Ishikawa (cell line): ENCODE results near the gene INCENP.

Experiments used
- CEBPB ChIP-seq: IDR thresholded peaks from 2 replicates; pipeline ENCODE4 v1.6.1; 2012
- CREB1 ChIP-seq: IDR thresholded peaks from 2 replicates; pipeline ENCODE4 v1.6.1; 2012; ENCODE audit warnings: low read depth
- EGR1 ChIP-seq: IDR thresholded peaks from 2 replicates; pipeline ENCODE4 v1.6.1; 2012
- EP300 ChIP-seq: IDR thresholded peaks from 2 replicates; pipeline ENCODE4 v1.6.1; 2012; ENCODE audit warnings: borderline replicate concordance
- FOXM1 ChIP-seq: IDR thresholded peaks from 2 replicates; pipeline ENCODE4 v1.6.1; 2012; ENCODE audit warnings: low read depth, borderline replicate concordance
- MAX ChIP-seq: IDR thresholded peaks from 2 replicates; pipeline ENCODE4 v1.6.1; 2012
- NFIC ChIP-seq: IDR thresholded peaks from 2 replicates; pipeline ENCODE4 v1.6.1; 2012
- RAD21 ChIP-seq: IDR thresholded peaks from 2 replicates; pipeline ENCODE4 v1.6.1; 2012; ENCODE audit warnings: low read depth
- REST ChIP-seq: IDR thresholded peaks from 2 replicates; pipeline ENCODE4 v1.6.1; 2012; ENCODE audit warnings: low read depth, mild to moderate bottlenecking
- TAF1 ChIP-seq: IDR thresholded peaks from 2 replicates; pipeline ENCODE4 v1.6.1; 2012; ENCODE audit warnings: low read depth, mild to moderate bottlenecking
- TCF12 ChIP-seq: IDR thresholded peaks from 2 replicates; pipeline ENCODE4 v1.6.1; 2012; ENCODE audit warnings: low read depth
- TEAD4 ChIP-seq: IDR thresholded peaks from 2 replicates; pipeline ENCODE4 v1.6.1; 2012
- USF1 ChIP-seq: IDR thresholded peaks from 2 replicates; pipeline ENCODE4 v1.6.1; 2012
- YY1 ChIP-seq: IDR thresholded peaks from 2 replicates; pipeline ENCODE4 v1.6.1; 2012; ENCODE audit warnings: low read depth
- ZBTB7A ChIP-seq: IDR thresholded peaks from 2 replicates; pipeline ENCODE4 v1.6.1; 2012; ENCODE audit warnings: low read depth

INCENP gene

GRCh38 chr11:62147545-62147944 is 23.7 kb downstream of the INCENP start:
- TF ChIP-seq FOXM1 (no peak), MAX (no peak), CEBPB (no peak), USF1 (no peak), REST (no peak), YY1 (no peak), EGR1 (no peak), TEAD4 (no peak), ZBTB7A (no peak), EP300 (no peak), RAD21 (no peak), CREB1 (no peak), TCF12 (no peak)

GRCh38 chr11:62148271-62148980 is 24.6 kb downstream of the INCENP start:
- no peak for TF ChIP-seq YY1
- no peak for TF ChIP-seq NFIC
- TF ChIP-seq USF1: no peak
- no peak for TF ChIP-seq TEAD4
- no peak for TF ChIP-seq CEBPB
- TF ChIP-seq FOXM1: no peak
- no peak for TF ChIP-seq TAF1
- TF ChIP-seq REST: no peak
- TF ChIP-seq RAD21: no peak
- TF ChIP-seq EP300: no peak
- no peak for TF ChIP-seq TCF12

- TF ChIP-seq USF1 (no peak), NFIC (no peak), TCF12 (no peak), CREB1 (no peak), ZBTB7A (no peak), MAX (no peak), CEBPB (no peak)
Observed at GRCh38 chr11:62149986-62150886, 26.4 kb downstream of the INCENP start.

GRCh38 chr11:62150887-62151736 is 27.3 kb downstream of the INCENP start:
- TF ChIP-seq CEBPB (no peak), TCF12 (no peak), REST (no peak), TAF1 (no peak), USF1 (no peak), TEAD4 (no peak), ZBTB7A (no peak), FOXM1 (no peak), NFIC (no peak), EGR1 (no peak), EP300 (no peak), CREB1 (no peak), MAX (no peak), YY1 (no peak), RAD21 (no peak)
